MM.1S (cell line): Measurements from ENCODE around the gene OR2A2.
"Not testable (repeated sequence)": the region's sequence is repeated elsewhere in the genome, so short reads cannot be mapped to it uniquely, and the experiment has no call there.

Experiments used
- DNase-seq: peaks from one replicate; pipeline ENCODE4 v3.0.0-alpha.2; 2015
- H2AFZ ChIP-seq: fragments of 300-600 bp; sonication (generic); 2 replicates; pipeline ENCODE4 v1.6.0; 2016; ENCODE audit warnings: antibody characterized with exemption, low read length
- H3F3A ChIP-seq: fragments of 300-600 bp; sonication (generic); 2 replicates; pipeline ENCODE4 v1.6.1; 2016; ENCODE audit warnings: mild to moderate bottlenecking, antibody characterized with exemption, low read length, moderate library complexity, mixed read lengths; ENCODE audit not compliant: insufficient read depth
- H3K27ac ChIP-seq: fragments of 300-600 bp; sonication (generic); 2 replicates; pipeline ENCODE4 v1.5.1; 2016; ENCODE audit warnings: mild to moderate bottlenecking, low read length
- H3K27me3 ChIP-seq: fragments of 300-600 bp; sonication (generic); replicated peaks from 2 replicates; pipeline ENCODE4 v1.6.0; 2016; ENCODE audit warnings: low read length; ENCODE audit not compliant: insufficient read depth
- H3K36me3 ChIP-seq: fragments of 300-600 bp; sonication (generic); replicated peaks from 2 replicates; pipeline ENCODE4 v1.6.1; 2016; ENCODE audit warnings: mild to moderate bottlenecking, low read length, mixed read lengths; ENCODE audit not compliant: insufficient read depth
- H3K4me1 ChIP-seq: fragments of 300-600 bp; sonication (generic); 2 replicates; pipeline ENCODE4 v1.6.1; 2016; ENCODE audit warnings: low read length, mixed read lengths
- H3K4me2 ChIP-seq: fragments of 300-600 bp; sonication (generic); 2 replicates; pipeline ENCODE4 v1.6.0; 2016; ENCODE audit warnings: low read depth, low read length
- H3K4me3 ChIP-seq: fragments of 300-600 bp; sonication (generic); 2 replicates; pipeline ENCODE4 v1.5.1; 2016; ENCODE audit warnings: low read length, mixed read lengths
- H3K79me2 ChIP-seq: fragments of 300-600 bp; sonication (generic); 2 replicates; pipeline ENCODE4 v1.6.1; 2016; ENCODE audit warnings: mixed run types, low read length, mixed read lengths
- H3K9ac ChIP-seq: fragments of 300-600 bp; sonication (generic); 2 replicates; pipeline ENCODE4 v1.6.1; 2016; ENCODE audit warnings: low read length, mixed read lengths
- H3K9me2 ChIP-seq: fragments of 300-600 bp; sonication (generic); replicated peaks from 2 replicates; pipeline ENCODE4 v1.6.1; 2016; ENCODE audit warnings: mild to moderate bottlenecking, low read length, mixed read lengths; ENCODE audit not compliant: insufficient read depth
- H3K9me3 ChIP-seq: fragments of 300-600 bp; sonication (generic); replicated peaks from 2 replicates; pipeline ENCODE4 v1.6.1; 2016; ENCODE audit warnings: mild to moderate bottlenecking, low read length, mixed read lengths; ENCODE audit not compliant: insufficient read depth
- H4K20me1 ChIP-seq: fragments of 300-600 bp; sonication (generic); 2 replicates; pipeline ENCODE4 v1.6.1; 2016; ENCODE audit warnings: mild to moderate bottlenecking, low read length, moderate library complexity, mixed read lengths; ENCODE audit not compliant: insufficient read depth
- EZH2 ChIP-seq: fragments of 300-600 bp; sonication (generic); optimal IDR thresholded peaks from 2 replicates; pipeline ENCODE3; 2017; ENCODE audit warnings: low read depth, mild to moderate bottlenecking, antibody characterized with exemption, low read length, mixed read lengths
- EZH2phosphoT487 ChIP-seq: fragments of 300-600 bp; sonication (generic); IDR thresholded peaks from 2 replicates; pipeline ENCODE4 v1.6.1; 2018; ENCODE audit warnings: antibody characterized with exemption, low read length
- TF ChIP-seq, protein P1 (sequence below): fragments of 300-600 bp; sonication (generic); IDR thresholded peaks from 2 replicates; pipeline ENCODE4 v1.5.1; 2016; ENCODE audit warnings: antibody characterized with exemption, low read length, mixed read lengths

OR2A2 gene

DNA sequence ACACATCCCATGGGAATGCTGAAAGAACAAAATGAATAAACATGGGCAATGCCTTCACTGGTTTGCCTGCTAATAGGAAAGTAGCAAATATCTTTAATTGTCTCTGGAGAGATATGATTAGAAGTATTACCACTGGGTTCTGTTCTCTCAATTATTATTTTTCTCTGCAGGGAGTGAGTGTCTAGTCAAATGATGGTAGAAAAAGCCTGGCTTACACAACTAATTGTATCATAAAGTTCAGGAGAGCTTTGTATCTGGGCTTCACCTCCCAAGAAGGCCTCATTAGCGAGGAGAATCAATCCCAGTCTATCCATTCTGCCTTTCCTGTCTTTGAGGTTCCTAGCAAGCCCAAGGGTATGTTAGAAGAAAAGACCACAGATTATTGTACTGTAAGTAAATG is 13.5 kb downstream of the OR2A2 start, which contains the start of gene OR2A14:
Gene OR2A14 (plus strand): TSS at position 301 of the 400 bp plus-strand sequence. CDS start 5,937 bp downstream, outside the sequence.
- Histone ChIP-seq H3K27ac (no peak within 1 kb of the TSS), H3K4me1 (peaks cover 7% of the 10 kb centered on the region; the same call in 1 of the 2 replicates), H3K27me3 (no peaks in the 10 kb centered on the region), H3K36me3 (no peaks in the 10 kb centered on the region), H2AFZ (no peak within 1 kb of the TSS), H4K20me1 (no peaks in the 10 kb centered on the region), H3K9me3 (no peaks in the 10 kb centered on the region), H3K4me2 (no peak within 1 kb of the TSS), H3F3A (no peaks in the 10 kb centered on the region), H3K9ac (no peak within 1 kb of the TSS), H3K9me2 (no peaks in the 10 kb centered on the region), H3K79me2 (no peaks in the 10 kb centered on the region), H3K4me3 (no peak within 1 kb of the TSS)
- TF ChIP-seq EZH2 (no peak), EZH2phosphoT487 (no peak)
- TF ChIP-seq, protein P1, sequence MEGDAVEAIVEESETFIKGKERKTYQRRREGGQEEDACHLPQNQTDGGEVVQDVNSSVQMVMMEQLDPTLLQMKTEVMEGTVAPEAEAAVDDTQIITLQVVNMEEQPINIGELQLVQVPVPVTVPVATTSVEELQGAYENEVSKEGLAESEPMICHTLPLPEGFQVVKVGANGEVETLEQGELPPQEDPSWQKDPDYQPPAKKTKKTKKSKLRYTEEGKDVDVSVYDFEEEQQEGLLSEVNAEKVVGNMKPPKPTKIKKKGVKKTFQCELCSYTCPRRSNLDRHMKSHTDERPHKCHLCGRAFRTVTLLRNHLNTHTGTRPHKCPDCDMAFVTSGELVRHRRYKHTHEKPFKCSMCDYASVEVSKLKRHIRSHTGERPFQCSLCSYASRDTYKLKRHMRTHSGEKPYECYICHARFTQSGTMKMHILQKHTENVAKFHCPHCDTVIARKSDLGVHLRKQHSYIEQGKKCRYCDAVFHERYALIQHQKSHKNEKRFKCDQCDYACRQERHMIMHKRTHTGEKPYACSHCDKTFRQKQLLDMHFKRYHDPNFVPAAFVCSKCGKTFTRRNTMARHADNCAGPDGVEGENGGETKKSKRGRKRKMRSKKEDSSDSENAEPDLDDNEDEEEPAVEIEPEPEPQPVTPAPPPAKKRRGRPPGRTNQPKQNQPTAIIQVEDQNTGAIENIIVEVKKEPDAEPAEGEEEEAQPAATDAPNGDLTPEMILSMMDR = no peak
- DNase-seq = no peak

GRCh38 chr7:144127714-144128334 is 18.4 kb downstream of the OR2A2 start:
- H3K4me2 ChIP-seq = no peak overlapping the region
- H2AFZ ChIP-seq = no peak overlapping the region
- H3K27ac ChIP-seq = no peak overlapping the region
- DNase-seq = peak; percentile 91
- H3K27me3 ChIP-seq = no peaks in the 10 kb centered on the region
- no peaks in the 10 kb centered on the region for H3K9me2 ChIP-seq
- TF ChIP-seq EZH2phosphoT487 = no peak
- TF ChIP-seq, protein P1 = peak; percentile 99
- H4K20me1 ChIP-seq = no peaks in the 10 kb centered on the region
- no peaks in the 10 kb centered on the region for H3F3A ChIP-seq
- H3K79me2 ChIP-seq = no peaks in the 10 kb centered on the region
- H3K9ac ChIP-seq = no peak overlapping the region
- no peaks in the 10 kb centered on the region for H3K9me3 ChIP-seq
- no peak overlapping the region for H3K4me3 ChIP-seq
- peaks cover 7% of the 10 kb centered on the region; the same call in 1 of the 2 replicates for H3K4me1 ChIP-seq
- no peaks in the 10 kb centered on the region for H3K36me3 ChIP-seq

DNA sequence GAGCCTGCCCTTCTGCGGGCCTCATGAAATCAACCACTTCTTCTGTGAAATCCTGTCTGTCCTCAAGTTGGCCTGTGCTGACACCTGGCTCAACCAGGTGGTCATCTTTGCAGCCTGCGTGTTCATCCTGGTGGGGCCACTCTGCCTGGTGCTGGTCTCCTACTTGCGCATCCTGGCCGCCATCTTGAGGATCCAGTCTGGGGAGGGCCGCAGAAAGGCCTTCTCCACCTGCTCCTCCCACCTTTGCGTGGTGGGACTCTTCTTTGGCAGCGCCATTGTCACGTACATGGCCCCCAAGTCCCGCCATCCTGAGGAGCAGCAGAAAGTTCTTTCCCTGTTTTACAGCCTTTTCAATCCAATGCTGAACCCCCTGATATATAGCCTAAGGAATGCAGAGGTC is 20.2 kb downstream of the OR2A2 start:
- not testable (repeated sequence) for H3K9ac ChIP-seq, H3K27me3 ChIP-seq, H3K27ac ChIP-seq, DNase-seq, H3F3A ChIP-seq, H3K79me2 ChIP-seq, H3K9me2 ChIP-seq, H2AFZ ChIP-seq, H3K4me1 ChIP-seq, H3K4me3 ChIP-seq, H4K20me1 ChIP-seq, H3K9me3 ChIP-seq, H3K36me3 ChIP-seq, H3K4me2 ChIP-seq

- no peaks in the 10 kb centered on the region for H3F3A ChIP-seq
- H2AFZ ChIP-seq = no peak overlapping the region
- no peaks in the 10 kb centered on the region for H3K9me2 ChIP-seq
- peaks cover 7% of the 10 kb centered on the region; the same call in 1 of the 2 replicates for H3K4me1 ChIP-seq
- H3K27ac ChIP-seq = no peak overlapping the region
- no peak for TF ChIP-seq EZH2
- TF ChIP-seq EZH2phosphoT487 = no peak
- TF ChIP-seq, protein P1 = no peak
- H3K9me3 ChIP-seq = no peaks in the 10 kb centered on the region
- no peak overlapping the region for H3K9ac ChIP-seq
- no peak for DNase-seq
- H4K20me1 ChIP-seq = no peaks in the 10 kb centered on the region
- no peaks in the 10 kb centered on the region for H3K27me3 ChIP-seq
- no peaks in the 10 kb centered on the region for H3K36me3 ChIP-seq
- no peaks in the 10 kb centered on the region for H3K79me2 ChIP-seq
- H3K4me2 ChIP-seq = no peak overlapping the region
- H3K4me3 ChIP-seq = no peak overlapping the region
Measured at GRCh38 chr7:144130730-144131129, 21.3 kb downstream of the OR2A2 start.
